Measurements from ENCODE around the gene PALM3.
"Not testable (repeated sequence)": the region's sequence is repeated elsewhere in the genome, so short reads cannot be mapped to it uniquely, and the experiment has no call there.

PALM3 gene

GRCh38 chr19:14050512-14050911 lies 11.4 kb downstream of the PALM3 start:
- DNase-seq (ENCODE audit: low read depth): no peak
- no peak overlapping the region for H3K4me3 ChIP-seq (ENCODE audit: control insufficient read depth, low read depth, low read length)
- no peak for TF ChIP-seq CTCF (conservative IDR thresholded peaks at IDR 0.05; ENCODE audit: control insufficient read depth, insufficient read depth, low read depth, low read length)

GRCh38 chr19:14048443-14049153 lies 13.3 kb downstream of the PALM3 start:
- TF ChIP-seq CTCF (conservative IDR thresholded peaks at IDR 0.05; ENCODE audit: control insufficient read depth, insufficient read depth, low read depth, low read length): peak; percentile 88
- H3K4me3 ChIP-seq (ENCODE audit: control insufficient read depth, low read depth, low read length): no peak overlapping the region
- peak; percentile 24 for DNase-seq (ENCODE audit: low read depth)

- H3K4me3 ChIP-seq (ENCODE audit: control insufficient read depth, low read depth, low read length); DNase-seq (ENCODE audit: low read depth): not testable (repeated sequence)
Measured at GRCh38 chr19:14047866-14048265, 14.0 kb downstream of the PALM3 start.

- not testable (repeated sequence) for H3K4me3 ChIP-seq (ENCODE audit: control insufficient read depth, low read depth, low read length)
- DNase-seq (ENCODE audit: low read depth): peak; percentile 81
- TF ChIP-seq CTCF (conservative IDR thresholded peaks at IDR 0.05; ENCODE audit: control insufficient read depth, insufficient read depth, low read depth, low read length): peak; percentile 64
Measured at GRCh38 chr19:14042659-14043608, 18.9 kb downstream of the PALM3 start.

GRCh38 chr19:14039181-14039580 lies 22.7 kb downstream of the PALM3 start:
- TF ChIP-seq CTCF (conservative IDR thresholded peaks at IDR 0.05; ENCODE audit: control insufficient read depth, insufficient read depth, low read depth, low read length): no peak
- H3K4me3 ChIP-seq (ENCODE audit: control insufficient read depth, low read depth, low read length): no peak overlapping the region
- DNase-seq (ENCODE audit: low read depth): no peak

- DNase-seq (ENCODE audit: low read depth): no peak
- no peak overlapping the region for H3K4me3 ChIP-seq (ENCODE audit: control insufficient read depth, low read depth, low read length)
- TF ChIP-seq CTCF (conservative IDR thresholded peaks at IDR 0.05; ENCODE audit: control insufficient read depth, insufficient read depth, low read depth, low read length): no peak
Measured at GRCh38 chr19:14035706-14036105, 26.2 kb downstream of the PALM3 start.

- not testable (repeated sequence) for DNase-seq (ENCODE audit: low read depth); H3K4me3 ChIP-seq (ENCODE audit: control insufficient read depth, low read depth, low read length)
Measured at GRCh38 chr19:14035159-14035558, 26.7 kb downstream of the PALM3 start.

More at GRCh38 chr19:14035159-14035558, 26.7 kb downstream of the PALM3 start:
- peak; percentile 10 for TF ChIP-seq CTCF (conservative IDR thresholded peaks at IDR 0.05; ENCODE audit: control insufficient read depth, insufficient read depth, low read depth, low read length)
